GM19438 (cell line): Measurements from ENCODE around the gene CFAP45.

Source experiments
- ATAC-seq: cut with Tn5 transposase; IDR thresholded peaks from one replicate; pipeline ENCODE4 v1.9.1; 2021; ENCODE audit warnings: low read depth; ENCODE audit not compliant: unreplicated experiment

CFAP45 gene

DNA sequence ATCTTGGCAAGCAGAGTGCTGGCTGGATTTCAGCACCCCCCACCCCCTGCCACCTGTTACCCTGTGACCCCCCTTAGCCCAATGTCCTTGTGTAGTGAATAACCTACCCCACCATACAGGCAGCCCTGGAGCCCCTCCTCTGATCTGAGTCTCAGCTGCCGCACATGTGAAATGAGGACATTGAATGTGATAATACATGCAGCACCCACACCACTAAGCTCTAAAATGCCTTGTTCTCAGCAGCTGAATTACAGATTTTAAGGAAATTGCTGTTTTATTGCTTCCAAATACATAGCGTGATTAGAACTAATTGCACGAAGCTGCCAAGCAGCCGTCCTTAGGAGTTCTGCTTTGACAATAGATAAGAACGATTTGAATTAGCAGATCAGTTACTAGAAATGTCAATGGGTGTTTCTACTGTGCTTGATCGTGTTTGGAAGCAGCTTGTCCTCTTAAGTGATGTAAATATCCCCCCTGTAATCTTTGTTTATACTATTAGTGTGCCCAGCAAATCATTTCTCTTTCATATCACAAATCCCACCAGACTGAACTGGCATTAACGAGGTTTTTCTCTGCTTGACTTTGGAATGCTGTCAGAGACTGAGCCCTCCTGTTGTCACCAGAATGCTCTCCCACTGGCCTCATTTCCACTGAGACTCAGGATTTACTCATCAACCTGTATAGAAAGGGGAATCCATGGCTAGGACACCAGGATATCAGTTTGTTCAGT lies 68.4 kb downstream of the CFAP45 start:
- no peak for ATAC-seq

DNA sequence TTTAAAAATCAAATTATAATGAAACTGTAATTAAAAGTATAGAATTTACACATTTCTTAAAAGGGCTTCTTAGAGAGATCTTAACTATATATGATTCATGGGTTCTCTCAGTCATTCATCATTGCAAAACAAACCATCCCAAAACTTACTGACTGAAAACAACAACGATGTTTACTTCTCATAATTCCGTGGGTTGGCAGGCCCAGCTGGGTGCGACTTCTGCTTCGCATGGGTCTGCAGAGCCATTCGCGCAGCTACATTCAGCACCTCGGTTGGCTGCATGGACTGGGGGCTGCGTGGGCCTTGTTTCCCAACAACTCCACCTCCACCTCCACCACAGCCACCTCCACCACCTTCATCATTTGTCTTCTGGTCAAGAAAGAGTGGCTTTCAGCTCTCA lies 69.2 kb downstream of the CFAP45 start:
- no peak for ATAC-seq

DNA sequence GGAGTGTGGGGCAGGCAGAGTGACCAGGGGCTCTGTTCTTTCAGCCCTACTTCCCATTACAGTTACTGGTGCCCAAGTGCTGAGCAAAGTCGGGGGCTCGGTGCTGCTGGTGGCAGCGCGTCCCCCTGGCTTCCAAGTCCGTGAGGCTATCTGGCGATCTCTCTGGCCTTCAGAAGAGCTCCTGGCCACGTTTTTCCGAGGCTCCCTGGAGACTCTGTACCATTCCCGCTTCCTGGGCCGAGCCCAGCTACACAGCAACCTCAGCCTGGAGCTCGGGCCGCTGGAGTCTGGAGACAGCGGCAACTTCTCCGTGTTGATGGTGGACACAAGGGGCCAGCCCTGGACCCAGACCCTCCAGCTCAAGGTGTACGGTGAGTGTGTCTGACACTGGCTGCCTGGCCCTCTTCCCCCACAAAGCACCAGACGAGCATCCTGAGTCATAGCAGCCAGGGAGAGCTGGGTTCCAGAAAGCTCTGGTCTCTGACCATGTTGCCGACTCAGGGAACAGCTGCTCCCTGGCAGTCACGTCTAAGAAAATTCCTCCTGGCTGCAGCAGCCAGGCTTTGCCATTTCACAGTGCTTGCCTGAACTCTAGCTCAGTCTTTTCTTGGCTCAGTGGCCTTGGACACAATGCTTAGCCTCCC lies 70.0 kb downstream of the CFAP45 start:
- ATAC-seq = no peak

DNA sequence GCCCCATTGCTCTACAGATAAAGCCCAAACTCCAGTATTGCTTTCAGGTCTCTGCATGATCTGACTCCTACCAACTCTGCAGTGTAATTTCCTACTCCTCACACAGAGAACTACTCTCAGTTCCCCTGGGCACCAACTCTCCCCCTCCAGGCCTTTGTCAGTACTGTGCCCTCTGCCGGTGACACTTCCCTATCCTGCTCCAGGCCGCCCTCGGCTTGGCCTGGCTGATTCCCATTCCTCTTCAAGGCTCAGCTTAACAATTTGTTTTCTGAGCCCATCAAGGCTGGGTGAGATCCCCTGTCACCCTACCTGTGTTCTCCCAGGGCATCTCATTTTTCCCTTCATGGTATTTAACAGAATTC lies 70.7 kb downstream of the CFAP45 start:
- no peak for ATAC-seq

DNA sequence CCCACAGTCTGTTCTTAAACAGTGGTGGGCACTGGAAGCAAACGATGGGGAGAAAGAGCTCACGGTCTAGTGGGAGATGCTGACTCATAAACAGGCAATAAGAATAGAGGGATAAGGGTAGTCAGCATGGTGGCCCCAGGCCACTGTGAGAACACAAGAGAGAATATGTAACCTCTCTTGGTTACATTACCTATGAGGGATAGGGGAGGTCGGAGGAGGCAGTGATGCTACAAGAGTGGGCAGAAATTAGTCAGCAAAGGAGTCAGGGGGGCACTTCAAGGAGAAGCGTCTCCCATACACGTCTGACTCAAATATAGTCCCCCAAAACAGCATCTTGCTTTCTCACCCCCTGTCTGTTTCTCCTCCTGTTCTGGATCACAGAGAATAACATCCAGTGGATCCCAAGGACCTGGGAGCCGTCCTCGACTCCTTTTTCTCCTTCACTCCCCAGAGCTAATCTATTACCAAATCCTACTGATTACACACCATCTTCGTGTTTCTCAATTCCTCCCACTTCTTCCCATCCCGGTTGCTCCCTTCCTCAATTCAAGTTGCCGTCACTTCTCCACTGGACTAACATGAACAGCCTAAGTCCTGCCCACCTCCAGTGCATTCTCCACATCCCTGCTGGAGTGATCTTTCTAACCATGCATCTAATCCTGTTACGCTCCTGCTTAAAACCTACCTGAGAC lies 71.2 kb downstream of the CFAP45 start:
- ATAC-seq = no peak

DNA sequence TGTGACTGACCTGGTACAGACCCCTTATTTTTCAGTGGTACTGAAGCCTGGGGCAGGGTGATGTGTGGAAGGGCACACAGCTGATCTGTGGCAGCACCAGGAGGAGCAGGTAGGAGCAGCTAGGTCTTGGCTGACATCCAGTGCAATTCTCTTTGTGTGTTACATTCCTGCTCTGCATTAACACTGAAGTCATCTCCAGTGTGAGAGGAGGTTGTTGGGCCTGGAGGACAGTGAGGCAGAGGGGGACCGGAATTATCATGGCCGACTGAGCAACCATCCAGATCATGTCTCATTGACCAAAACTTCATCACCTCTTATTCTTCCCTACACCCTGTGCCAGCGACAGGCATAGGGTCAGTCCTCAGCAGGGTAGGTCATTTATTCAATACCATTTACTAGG lies 71.8 kb downstream of the CFAP45 start:
- ATAC-seq = no peak

DNA sequence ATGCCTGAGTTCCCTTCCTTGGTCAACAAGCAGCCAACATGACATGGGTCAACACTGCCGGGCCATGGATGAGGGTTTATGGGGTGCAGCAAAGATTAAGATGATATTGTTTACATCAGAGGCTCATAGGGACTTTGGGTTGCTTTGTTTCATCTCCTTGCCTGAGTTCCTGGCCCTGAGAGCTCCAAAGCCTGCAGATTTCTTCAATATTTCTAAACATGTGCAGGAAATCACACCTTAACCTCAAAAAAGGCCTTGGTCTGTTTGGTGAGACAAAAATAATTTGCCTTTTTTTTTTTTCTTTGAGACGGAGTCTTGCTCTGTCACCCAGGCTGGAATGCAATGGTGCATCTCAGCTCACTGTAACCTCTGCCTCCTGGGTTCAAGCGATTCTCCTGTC lies 72.4 kb downstream of the CFAP45 start:
- ATAC-seq = no peak

DNA sequence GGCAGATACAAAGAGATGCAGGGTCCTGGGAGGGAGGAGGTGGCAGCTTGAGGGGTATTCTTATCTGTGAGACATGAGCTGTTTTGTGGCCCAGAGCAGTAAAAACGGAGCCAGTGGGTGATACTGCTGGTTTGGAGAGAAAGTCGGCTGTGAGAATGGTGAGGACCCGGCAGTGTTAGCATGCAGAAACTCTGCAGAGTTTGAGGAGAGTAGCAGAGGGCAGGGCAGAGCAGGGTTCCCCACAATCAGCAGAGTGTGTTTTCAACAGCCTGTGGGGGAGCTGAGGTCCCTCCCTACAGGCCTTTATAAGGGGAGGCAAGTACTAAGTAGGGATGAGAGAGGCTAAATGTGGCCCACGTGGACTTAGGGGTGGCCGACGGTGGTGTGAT lies 72.9 kb downstream of the CFAP45 start:
- ATAC-seq = no peak

DNA sequence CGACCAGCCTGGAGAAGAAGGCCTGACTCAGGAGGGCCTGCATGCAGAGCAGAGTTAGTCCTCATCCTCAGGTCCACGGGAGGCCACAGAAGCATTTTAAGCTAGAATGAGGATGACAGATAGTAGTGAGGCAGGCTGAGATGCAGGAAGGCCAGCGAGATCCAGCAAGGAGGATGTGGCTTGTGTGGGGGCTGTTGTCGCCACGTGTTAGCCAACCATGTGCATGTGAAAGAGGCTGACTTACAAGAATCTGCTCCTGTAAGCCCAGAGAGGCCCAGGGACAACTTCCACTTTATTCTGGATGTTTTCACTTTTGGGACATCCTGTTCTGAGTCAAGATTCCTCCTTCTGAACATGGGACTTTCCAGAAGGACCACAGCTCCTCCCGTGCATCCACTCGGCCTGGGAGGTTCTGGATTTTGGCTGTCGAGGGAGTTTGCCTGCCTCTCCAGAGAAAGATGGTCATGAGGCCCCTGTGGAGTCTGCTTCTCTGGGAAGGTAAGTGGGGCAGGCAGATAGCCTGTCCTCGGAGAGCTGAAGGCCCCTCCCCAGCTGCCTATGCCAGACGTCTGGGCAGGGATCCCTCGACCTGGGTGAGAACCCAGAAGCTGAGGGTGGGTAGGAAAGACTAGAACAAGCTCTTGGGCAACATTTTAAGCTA lies 73.4 kb downstream of the CFAP45 start, which contains the start of gene SLAMF8:
SLAMF8 (plus strand) TSS at position 433 of the 661 bp plus-strand sequence; CDS start at position 459, 26 bp downstream.
- no peak for ATAC-seq

DNA sequence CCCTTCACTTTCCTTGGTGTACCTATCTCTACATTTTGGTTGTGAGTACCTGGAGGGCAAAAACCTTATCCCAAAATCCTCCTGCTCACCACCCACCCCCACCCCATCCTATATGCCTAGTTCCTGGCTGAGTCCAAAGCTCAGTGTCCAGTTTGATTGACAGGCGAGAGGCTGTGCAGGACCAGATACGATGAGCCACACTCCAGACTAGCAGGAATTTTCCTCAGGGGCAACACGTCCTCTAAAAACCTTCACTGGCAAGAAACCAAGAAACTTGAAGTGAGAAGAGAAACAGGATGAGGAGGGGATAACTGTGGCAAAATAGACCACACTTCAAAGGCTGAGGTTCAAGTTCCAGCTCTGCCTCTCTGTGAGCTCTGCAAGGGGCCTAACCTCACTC lies 74.4 kb downstream of the CFAP45 start:
- ATAC-seq = no peak

DNA sequence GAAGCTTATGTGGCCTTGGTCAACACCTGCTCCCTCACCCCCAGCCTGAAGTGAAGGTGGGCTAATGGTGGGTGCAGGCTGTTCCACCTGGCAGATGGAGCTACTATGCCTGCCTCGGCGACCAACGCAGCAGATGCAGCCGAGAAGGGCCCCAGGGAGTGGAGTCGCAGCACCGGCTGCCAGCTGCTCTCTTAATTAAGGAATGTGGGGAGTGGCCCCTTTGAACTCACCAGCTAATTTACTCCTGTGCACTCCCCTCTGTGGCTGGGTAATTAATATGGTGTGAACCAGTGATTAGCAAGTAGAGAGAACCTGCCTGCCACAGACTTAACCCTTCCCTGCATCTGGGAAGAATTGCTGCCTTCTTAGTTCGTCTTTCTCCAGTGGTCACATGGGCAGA lies 76.6 kb downstream of the CFAP45 start:
- no peak for ATAC-seq
